OCI-M2 (cell line): ENCODE results near the gene ZNF19.

ENCODE experiments used
- DNase-seq: peaks from one replicate; lab custom pipeline; 2025; ENCODE audit not compliant: unreplicated experiment; lab: John Stamatoyannopoulos, UW

The ZNF19 gene

DNA sequence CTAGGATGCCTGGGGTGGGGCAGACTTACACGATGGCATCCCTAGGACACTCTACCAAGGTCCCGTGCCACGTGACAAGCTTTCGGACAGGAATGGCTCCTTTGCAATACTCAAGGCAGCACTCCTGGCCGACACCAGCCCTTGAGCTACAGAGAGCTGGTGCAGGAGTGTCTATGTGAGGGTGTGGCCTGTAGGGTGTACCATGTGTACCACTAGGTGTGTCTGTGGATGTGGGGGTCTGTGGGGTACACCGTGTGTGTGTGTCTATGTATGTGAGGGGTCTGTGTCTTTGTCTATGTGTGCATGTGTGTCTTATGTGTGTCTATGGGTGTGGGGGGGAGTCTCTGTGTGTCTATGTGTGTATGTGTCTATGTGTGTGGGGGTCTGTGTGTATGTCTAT lies 45.4 kb downstream of the ZNF19 start:
- no peak for DNase-seq

DNA sequence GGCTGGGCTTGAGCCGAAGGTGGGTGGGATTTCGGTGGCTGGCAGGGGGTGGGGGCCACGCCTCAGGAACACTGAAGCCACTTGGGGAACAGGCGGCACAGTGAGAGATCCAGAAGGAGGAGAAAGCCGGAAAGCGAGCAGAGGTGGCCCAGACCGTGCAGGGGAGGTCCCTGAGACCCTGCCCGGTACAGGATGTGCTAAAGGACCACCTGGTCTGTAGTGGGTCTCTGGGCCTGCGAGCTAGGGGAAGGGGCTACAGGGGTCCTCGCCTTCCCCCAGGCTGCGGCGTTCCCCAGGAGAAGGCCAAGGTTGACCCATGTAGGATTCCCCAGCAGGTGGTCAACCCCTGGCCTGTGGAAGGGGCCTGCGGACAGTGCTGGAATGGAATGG lies 47.1 kb downstream of the ZNF19 start, which contains the start of gene TLE7:
TLE7 (minus strand) TSS at position 4 of the 390 bp plus-strand sequence. CDS start 8,730 bp downstream, outside the sequence.
- DNase-seq = no peak

- no peak for DNase-seq
These were observed 47.6 kb downstream of the ZNF19 start for GRCh38 chr16:71441348-71442050.

GRCh38 chr16:71440669-71441347 lies 48.3 kb downstream of the ZNF19 start:
- no peak for DNase-seq

- DNase-seq = no peak
These were observed 49.6 kb downstream of the ZNF19 start for GRCh38 chr16:71439523-71439922.

DNA sequence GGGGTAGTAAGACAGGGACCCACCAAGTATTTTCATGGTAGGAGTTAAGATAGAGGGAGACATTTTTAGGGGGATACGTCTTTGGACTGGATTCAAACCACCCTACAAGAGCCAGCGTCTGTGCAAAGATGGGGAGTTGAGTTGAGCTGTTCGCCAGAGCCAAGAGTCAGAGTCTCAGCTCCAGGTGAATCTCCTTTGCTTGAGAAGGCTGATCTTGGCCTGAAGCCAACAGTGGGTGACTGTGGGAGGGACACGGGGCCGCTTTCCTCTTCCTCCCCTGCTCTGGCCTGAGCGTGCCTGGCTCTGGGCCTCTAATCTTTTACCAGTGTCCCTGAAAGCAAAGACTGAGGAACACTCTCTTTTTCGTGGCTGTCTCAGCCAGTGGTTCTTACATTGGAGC lies 52.7 kb downstream of the ZNF19 start:
- no peak for DNase-seq

DNA sequence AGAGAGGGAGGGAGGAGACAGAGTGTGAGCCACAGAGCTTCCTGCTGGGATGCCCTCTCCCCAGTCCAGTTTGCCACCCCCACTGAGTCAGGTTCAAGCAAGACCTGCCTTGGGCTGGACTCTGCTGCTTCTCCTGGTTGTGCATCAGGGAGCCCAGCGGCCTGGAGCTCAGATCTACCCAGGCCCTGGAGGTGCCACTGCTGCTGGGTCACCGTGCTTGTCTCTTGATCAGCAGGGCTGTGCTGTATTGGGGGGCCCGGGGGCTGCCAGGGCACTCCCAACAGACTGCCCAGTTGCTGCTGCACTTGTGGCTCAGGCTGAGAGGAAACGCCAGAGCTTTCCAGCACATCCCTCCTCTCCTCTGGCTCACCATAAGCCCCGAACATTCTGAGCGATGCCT lies 56.2 kb downstream of the ZNF19 start:
- DNase-seq = no peak

DNA sequence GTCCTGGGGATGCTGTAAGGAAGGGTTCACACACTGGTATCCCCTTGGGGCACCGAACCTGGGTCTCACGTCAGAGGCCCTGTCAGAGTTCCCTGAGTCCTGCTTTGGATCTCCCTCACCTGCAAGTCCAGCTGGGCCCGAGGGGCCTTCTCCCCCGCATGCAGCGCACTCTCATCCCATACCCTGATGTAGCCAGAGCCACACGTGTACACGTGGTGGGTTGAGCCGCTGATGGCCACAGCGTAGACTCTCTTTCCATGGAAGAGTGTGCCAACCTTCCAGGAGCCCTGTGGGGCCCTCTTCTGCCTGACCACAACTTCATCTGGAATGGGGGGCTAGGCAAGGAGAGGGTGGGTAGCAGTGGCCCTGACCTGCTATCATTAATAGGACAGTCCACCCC lies 57.1 kb downstream of the ZNF19 start:
- no peak for DNase-seq

- no peak for DNase-seq
These were observed 57.9 kb downstream of the ZNF19 start for GRCh38 chr16:71431176-71431575.

DNA sequence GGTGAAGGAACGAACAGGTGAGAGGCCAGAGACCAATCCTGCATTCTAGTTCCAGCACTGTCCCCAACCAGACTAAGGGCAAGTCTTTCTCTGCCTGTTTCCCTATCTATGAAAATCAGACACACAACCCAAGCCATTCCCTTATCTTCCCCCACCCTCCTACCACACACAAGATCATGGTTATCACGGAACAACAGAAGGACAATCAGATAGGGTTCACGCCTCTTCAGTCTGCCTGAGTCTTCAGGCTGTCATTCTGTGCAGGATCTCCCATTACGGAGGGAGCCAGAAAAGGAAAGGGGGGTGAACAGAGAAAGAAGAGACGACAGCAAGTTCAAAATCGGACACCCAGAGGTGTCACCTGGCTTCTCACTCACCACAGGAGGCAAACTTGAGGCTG lies 58.4 kb downstream of the ZNF19 start:
- no peak for DNase-seq

DNA sequence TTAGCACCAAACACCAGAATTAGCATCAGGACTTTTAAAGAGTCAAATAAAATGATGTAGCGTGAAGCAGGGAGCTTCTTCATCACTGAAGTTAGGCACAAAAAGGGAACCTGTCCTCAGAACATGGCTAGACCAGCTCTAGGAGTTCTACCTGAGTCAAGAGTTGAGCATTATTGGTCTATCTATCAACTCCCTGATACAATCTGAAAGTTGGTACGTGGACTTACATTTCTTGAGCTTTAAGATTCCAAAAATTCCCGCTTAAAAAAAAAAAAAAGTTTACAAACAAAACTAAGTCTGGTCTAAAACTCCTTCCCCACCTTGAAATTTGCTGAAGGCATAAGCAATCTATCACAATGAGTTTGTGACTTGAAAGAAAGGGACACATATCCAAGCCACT lies 59.5 kb downstream of the ZNF19 start:
- DNase-seq = no peak

- DNase-seq = no peak
These were observed 60.2 kb downstream of the ZNF19 start for GRCh38 chr16:71428883-71429282.

DNA sequence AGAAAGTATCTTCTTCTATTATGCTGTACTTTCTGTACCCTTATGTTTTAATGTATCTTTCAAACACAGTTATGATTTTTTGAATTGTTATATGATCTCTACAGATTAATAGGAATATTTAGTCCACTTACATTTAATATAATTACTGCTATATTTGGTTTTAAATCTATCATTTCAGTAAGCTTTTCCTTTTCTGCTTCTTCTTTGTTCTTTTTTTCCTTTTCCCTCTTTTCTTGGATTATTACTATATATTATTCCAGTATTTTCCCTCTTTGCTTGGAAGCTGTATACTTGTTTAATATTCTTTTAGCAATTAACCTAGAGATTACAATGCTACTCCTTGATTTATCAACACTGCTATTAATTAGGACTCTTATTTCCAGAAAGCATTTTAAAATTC lies 60.7 kb downstream of the ZNF19 start:
- no peak for DNase-seq

- DNase-seq = no peak
These were observed 62.1 kb downstream of the ZNF19 start for GRCh38 chr16:71426880-71427615.

GRCh38 chr16:71426069-71426879 lies 62.9 kb downstream of the ZNF19 start:
- DNase-seq = no peak

DNA sequence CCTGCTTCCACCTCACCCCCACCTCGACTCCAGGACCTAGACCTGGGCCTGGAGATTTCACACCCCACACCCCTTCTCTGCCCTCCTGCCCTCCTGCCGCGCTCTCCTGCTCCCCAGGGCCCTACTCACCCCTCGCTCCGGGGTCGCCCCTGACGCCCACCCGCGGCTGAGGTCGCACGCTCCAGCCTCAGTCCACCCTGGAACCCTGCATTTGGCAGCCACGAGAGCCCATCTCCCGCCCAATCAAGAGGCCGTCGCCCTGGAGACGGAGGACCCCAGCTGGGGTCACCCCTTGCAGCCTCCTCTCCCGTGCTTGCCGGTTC lies 63.4 kb downstream of the ZNF19 start:
- DNase-seq = no peak

DNA sequence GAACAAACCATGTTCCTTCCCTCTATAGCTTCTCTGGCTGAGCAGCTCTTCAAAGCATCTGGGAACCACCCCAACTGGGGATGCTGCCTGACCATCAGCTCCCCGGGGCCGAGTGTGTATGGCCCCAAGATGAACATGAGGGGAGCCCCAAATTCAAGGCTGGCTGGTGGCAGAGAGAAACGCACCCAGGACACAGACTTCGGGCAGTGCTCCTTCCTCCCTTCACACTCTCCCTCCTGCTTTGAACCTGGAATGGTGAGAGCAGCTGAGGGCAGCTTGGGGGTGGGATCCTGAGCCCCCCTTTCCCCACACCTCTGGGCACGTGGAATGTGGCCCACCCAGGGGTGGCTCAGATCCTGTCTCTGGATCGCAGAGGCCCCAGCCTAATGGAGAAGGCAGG lies 64.5 kb downstream of the ZNF19 start:
- DNase-seq = no peak

DNA sequence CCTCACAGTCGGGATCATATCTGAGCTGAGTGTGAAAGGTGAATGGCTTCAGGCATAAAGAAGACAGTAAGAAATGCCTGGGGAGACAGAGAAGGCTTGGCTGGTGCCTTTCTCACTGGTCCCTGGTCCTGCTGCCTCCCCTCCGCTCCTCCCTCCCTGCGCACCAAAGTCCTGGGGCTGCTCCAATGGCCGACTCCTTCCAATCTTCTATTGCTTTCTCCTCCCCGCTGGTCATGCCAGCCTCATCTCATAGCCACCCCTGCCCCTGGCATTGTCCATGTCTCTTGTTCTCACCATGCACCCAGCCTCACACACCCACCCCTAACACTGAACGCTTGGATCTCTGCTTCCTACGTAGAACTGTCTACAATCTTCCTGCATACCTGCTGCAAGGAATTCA lies 65.3 kb downstream of the ZNF19 start:
- DNase-seq = no peak
